Astrocyte (in vitro differentiated cells and primary cell): ENCODE measurements around the gene MPC2. TPM values are rescaled to one million over a fixed set of nuclear protein-coding genes. Genes with fewer than 3 reads are reported as not detected.
A peak's percentile ranks its signal among the peaks of the same experiment; 100 is the strongest.

Experiments
- DNase-seq: peaks from one replicate; pipeline ENCODE4 v3.0.0-alpha.2; 2010; ENCODE audit warnings: low read depth
- FAIRE-seq: peaks from 2 replicates; lab custom pipeline; 2011; peaks lifted over from hg19 to GRCh38; lab: Jason Lieb, UNC
- H2AFZ ChIP-seq: 2 replicates; pipeline ENCODE4 v1.6.0; 2012; ENCODE audit warnings: low read depth, low read length, inconsistent platforms
- H3K27ac ChIP-seq: 2 replicates; pipeline ENCODE4 v1.5.1; 2011; ENCODE audit warnings: low read depth, low read length, inconsistent platforms
- H3K27me3 ChIP-seq: 2 replicates; pipeline ENCODE4 v1.6.0; 2011; ENCODE audit warnings: low read length, inconsistent platforms; ENCODE audit not compliant: insufficient read depth
- H3K36me3 ChIP-seq: 2 replicates; pipeline ENCODE4 v1.5.1; 2011; ENCODE audit warnings: low read length, inconsistent platforms; ENCODE audit not compliant: insufficient read depth
- H3K4me1 ChIP-seq: 2 replicates; pipeline ENCODE4 v1.5.1; 2011; ENCODE audit warnings: low read length, inconsistent platforms; ENCODE audit not compliant: insufficient read depth
- H3K4me2 ChIP-seq: 2 replicates; pipeline ENCODE4 v1.6.0; 2012; ENCODE audit warnings: low read length, inconsistent platforms
- H3K4me3 ChIP-seq: 2 replicates; pipeline ENCODE4 v1.5.1; 2011; ENCODE audit warnings: low read depth, mild to moderate bottlenecking, low read length, inconsistent platforms; ENCODE audit not compliant: insufficient read depth
- H3K79me2 ChIP-seq: 2 replicates; pipeline ENCODE4 v1.6.0; 2012; ENCODE audit warnings: mild to moderate bottlenecking, low read length, inconsistent platforms; ENCODE audit not compliant: insufficient read depth
- H3K9ac ChIP-seq: 2 replicates; pipeline ENCODE4 v1.6.0; 2012; ENCODE audit warnings: mild to moderate bottlenecking, low read length, inconsistent platforms
- H3K9me3 ChIP-seq: 2 replicates; pipeline ENCODE4 v1.5.1; 2012; ENCODE audit warnings: low read depth, mild to moderate bottlenecking, low read length, inconsistent platforms; ENCODE audit not compliant: insufficient read depth
- H4K20me1 ChIP-seq: 2 replicates; pipeline ENCODE4 v1.6.0; 2012; ENCODE audit warnings: low read length, inconsistent platforms; ENCODE audit not compliant: insufficient read depth
- H3K27ac Mint-ChIP-seq: one replicate; pipeline ENCODE4 v1.8.0; 2021; ENCODE audit warnings: mild to moderate bottlenecking, mixed read lengths; ENCODE audit not compliant: unreplicated experiment
- H3K27me3 Mint-ChIP-seq: one replicate; pipeline ENCODE4 v1.8.0; 2021; ENCODE audit warnings: low read depth, mixed read lengths; ENCODE audit not compliant: unreplicated experiment
- H3K36me3 Mint-ChIP-seq: one replicate; pipeline ENCODE4 v1.8.0; 2021; ENCODE audit warnings: low read depth, mixed read lengths; ENCODE audit not compliant: unreplicated experiment
- H3K4me1 Mint-ChIP-seq: one replicate; pipeline ENCODE4 v1.8.0; 2021; ENCODE audit warnings: low read depth, mixed read lengths; ENCODE audit not compliant: unreplicated experiment
- H3K4me3 Mint-ChIP-seq: one replicate; pipeline ENCODE4 v1.8.0; 2021; ENCODE audit warnings: mild to moderate bottlenecking, moderate library complexity, mixed read lengths; ENCODE audit not compliant: unreplicated experiment
- H3K9me3 Mint-ChIP-seq: one replicate; pipeline ENCODE4 v1.8.0; 2021; ENCODE audit warnings: mild to moderate bottlenecking, mixed read lengths; ENCODE audit not compliant: unreplicated experiment
- EZH2 ChIP-seq: IDR thresholded peaks from 2 replicates; pipeline ENCODE4 v1.6.1; 2012; ENCODE audit warnings: mild to moderate bottlenecking, low read length, inconsistent platforms; ENCODE audit not compliant: insufficient read depth
- total RNA-seq: library from RNA; stranded (reverse); gene quantifications from 2 replicates; pipeline ENCODE4 v1.2.1, GENCODE V29; 2021
- TF ChIP-seq, protein P1 (sequence below): IDR thresholded peaks from 2 replicates; pipeline ENCODE4 v1.5.1; 2011; ENCODE audit warnings: low read depth, mild to moderate bottlenecking, inconsistent platforms, low read length, moderate library complexity; ENCODE audit not compliant: insufficient read depth

Gene MPC2
- total RNA-seq, 1 donor from 2014 or later, result 62.3 TPM

- no peak overlapping the region for H3K27ac ChIP-seq
- FAIRE-seq, result no peak
- peak overlapping the region; percentile 99 for H3K9ac ChIP-seq
- DNase-seq, result no peak
- H3K9me3 Mint-ChIP-seq, result no peaks in the 10 kb centered on the region
- H3K4me1 ChIP-seq, result peaks cover 8% of the 10 kb centered on the region
- H3K79me2 ChIP-seq, result peaks cover 88% of the 10 kb centered on the region
- no peak overlapping the region for H3K27ac Mint-ChIP-seq
- H4K20me1 ChIP-seq, result peaks cover 35% of the 10 kb centered on the region
- no peaks in the 10 kb centered on the region for H3K36me3 Mint-ChIP-seq
- peaks cover 9% of the 10 kb centered on the region for H3K4me1 Mint-ChIP-seq
- no peaks in the 10 kb centered on the region for H3K27me3 Mint-ChIP-seq
- peak overlapping the region; percentile 96 for H3K4me3 Mint-ChIP-seq
- no peaks in the 10 kb centered on the region for H3K9me3 ChIP-seq
- peak overlapping the region; percentile 84 for H3K4me3 ChIP-seq
- no peaks in the 10 kb centered on the region for H3K27me3 ChIP-seq
- no peaks in the 10 kb centered on the region for H3K36me3 ChIP-seq
- H2AFZ ChIP-seq, result no peak overlapping the region
- H3K4me2 ChIP-seq, result peak overlapping the region; percentile 99
- TF ChIP-seq, protein P1, sequence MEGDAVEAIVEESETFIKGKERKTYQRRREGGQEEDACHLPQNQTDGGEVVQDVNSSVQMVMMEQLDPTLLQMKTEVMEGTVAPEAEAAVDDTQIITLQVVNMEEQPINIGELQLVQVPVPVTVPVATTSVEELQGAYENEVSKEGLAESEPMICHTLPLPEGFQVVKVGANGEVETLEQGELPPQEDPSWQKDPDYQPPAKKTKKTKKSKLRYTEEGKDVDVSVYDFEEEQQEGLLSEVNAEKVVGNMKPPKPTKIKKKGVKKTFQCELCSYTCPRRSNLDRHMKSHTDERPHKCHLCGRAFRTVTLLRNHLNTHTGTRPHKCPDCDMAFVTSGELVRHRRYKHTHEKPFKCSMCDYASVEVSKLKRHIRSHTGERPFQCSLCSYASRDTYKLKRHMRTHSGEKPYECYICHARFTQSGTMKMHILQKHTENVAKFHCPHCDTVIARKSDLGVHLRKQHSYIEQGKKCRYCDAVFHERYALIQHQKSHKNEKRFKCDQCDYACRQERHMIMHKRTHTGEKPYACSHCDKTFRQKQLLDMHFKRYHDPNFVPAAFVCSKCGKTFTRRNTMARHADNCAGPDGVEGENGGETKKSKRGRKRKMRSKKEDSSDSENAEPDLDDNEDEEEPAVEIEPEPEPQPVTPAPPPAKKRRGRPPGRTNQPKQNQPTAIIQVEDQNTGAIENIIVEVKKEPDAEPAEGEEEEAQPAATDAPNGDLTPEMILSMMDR, result no peak
- no peak for TF ChIP-seq EZH2
Measured at GRCh38 chr1:167938080-167938636, 1.3 kb upstream of the MPC2 start.

DNA sequence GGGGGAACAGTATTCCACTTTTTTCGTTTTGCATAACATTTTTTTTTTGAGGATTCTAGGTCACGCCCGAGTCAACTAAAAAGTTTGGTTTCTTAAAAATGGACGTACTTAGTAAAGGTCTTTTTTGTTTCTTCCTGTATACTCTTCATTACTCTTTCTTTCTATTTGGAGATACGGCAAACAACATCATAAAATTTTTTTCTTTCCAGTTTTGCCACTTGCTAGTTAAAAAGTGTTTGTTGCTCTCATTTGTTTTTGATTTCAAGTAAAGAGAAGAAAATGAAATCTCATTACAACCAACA is 788 bp upstream of the MPC2 start:
- Histone ChIP-seq H3K9ac (peak overlapping the region; percentile 99), H2AFZ (peak overlapping the region; percentile 96), H3K27me3 (no peaks in the 10 kb centered on the region), H3K9me3 (no peaks in the 10 kb centered on the region), H3K79me2 (peaks cover 88% of the 10 kb centered on the region), H4K20me1 (peaks cover 34% of the 10 kb centered on the region), H3K4me1 (peaks cover 8% of the 10 kb centered on the region), H3K27ac (peak overlapping the region; percentile 99), H3K4me2 (peak overlapping the region; percentile 99), H3K36me3 (no peaks in the 10 kb centered on the region), H3K4me3 (peak overlapping the region; percentile 84)
- TF ChIP-seq EZH2, result no peak
- TF ChIP-seq, protein P1, result no peak
- no peaks in the 10 kb centered on the region for H3K36me3 Mint-ChIP-seq
- peak overlapping the region; percentile 96 for H3K4me3 Mint-ChIP-seq
- peak; percentile 5 for FAIRE-seq
- no peaks in the 10 kb centered on the region for H3K27me3 Mint-ChIP-seq
- H3K9me3 Mint-ChIP-seq, result no peaks in the 10 kb centered on the region
- no peak for DNase-seq
- H3K27ac Mint-ChIP-seq, result peak overlapping the region; percentile 86
- H3K4me1 Mint-ChIP-seq, result peaks cover 9% of the 10 kb centered on the region
